SU-DHL-6 (cell line): ENCODE results near the gene ATF7.
"Not testable (repeated sequence)": the region's sequence is repeated elsewhere in the genome, so short reads cannot be mapped to it uniquely, and the experiment has no call there.

Source experiments
- CTCF ChIP-seq: fragments of 200-600 bp; sonication (generic); IDR thresholded peaks from one replicate; pipeline ENCODE4 v1.5.1; 2017; ENCODE audit warnings: antibody characterized with exemption, mild to moderate bottlenecking, low read length, moderate library complexity; ENCODE audit not compliant: insufficient read depth, poor library complexity, severe bottlenecking
- EZH2phosphoT487 ChIP-seq: fragments of 200-600 bp; sonication (generic), shearing (Covaris generic); conservative IDR thresholded peaks from 2 replicates; pipeline ENCODE4 v1.6.1; 2018; ENCODE audit warnings: mild to moderate bottlenecking, antibody characterized with exemption, low read length, moderate library complexity, mixed read lengths

GRCh38 chr12:53548354-53548753 lies 77.8 kb downstream of the ATF7 start:
- not testable (repeated sequence) for TF ChIP-seq EZH2phosphoT487, CTCF
